Stimulated activated CD8-positive, alpha-beta memory T cell treated with anti-CD3 and anti-CD28 coated beads, Interleukin-15, amount 100 ng/mL, for 48 hours (primary cell): ENCODE data around the gene TMEM250.

Experiments used
- DNase-seq, 2 donors: peaks; one replicate each; pipeline ENCODE4 v3.0.0-alpha.2; 2020; ENCODE audit warnings: low read depth in 2 of 2

Gene TMEM250

GRCh38 chr9:136082496-136083361, 35.9 kb downstream of the TMEM250 start:
- DNase-seq, result no peak

GRCh38 chr9:136081826-136082495, 36.7 kb downstream of the TMEM250 start:
- no peak for DNase-seq

GRCh38 chr9:136081113-136081825, 37.4 kb downstream of the TMEM250 start:
- no peak for DNase-seq

GRCh38 chr9:136080716-136081112, 38.0 kb downstream of the TMEM250 start:
- no peak for DNase-seq

- DNase-seq, result no peak
Observed at GRCh38 chr9:136079916-136080246, 38.8 kb downstream of the TMEM250 start.

- no peak for DNase-seq
Observed at GRCh38 chr9:136079211-136079915, 39.3 kb downstream of the TMEM250 start.

GRCh38 chr9:136078498-136079011, 40.1 kb downstream of the TMEM250 start:
- no peak for DNase-seq

GRCh38 chr9:136078024-136078423, 40.7 kb downstream of the TMEM250 start:
- no peak for DNase-seq

- DNase-seq, result no peak
Observed at GRCh38 chr9:136077491-136077890, 41.2 kb downstream of the TMEM250 start.

- DNase-seq, result no peak
Observed at GRCh38 chr9:136075881-136076678, 42.6 kb downstream of the TMEM250 start.

GRCh38 chr9:136075134-136075841, 43.4 kb downstream of the TMEM250 start:
- no peak for DNase-seq

GRCh38 chr9:136074706-136075105, 44.0 kb downstream of the TMEM250 start:
- DNase-seq, result no peak
